Suprapubic skin (tissue), 4 donors: ENCODE results near the gene DIAPH2. TPM values are rescaled to one million over a fixed set of nuclear protein-coding genes. Genes with fewer than 3 reads are reported as not detected.

ENCODE experiments used
- DNase-seq, 2 donors: peaks; one replicate each; pipeline ENCODE4 v3.0.0-alpha.2; 2019; ENCODE audit warnings: low spot score in 2 of 2
- H3K27ac ChIP-seq: fragments of 200-600 bp; sonication (generic); one replicate; pipeline ENCODE4 v1.5.1; 2019
- H3K27me3 ChIP-seq: fragments of 200-600 bp; sonication (generic); one replicate; pipeline ENCODE4 v1.5.1; 2019
- H3K36me3 ChIP-seq: fragments of 200-600 bp; sonication (generic); one replicate; pipeline ENCODE4 v1.5.1; 2019
- H3K4me1 ChIP-seq: fragments of 200-600 bp; sonication (generic); one replicate; pipeline ENCODE4 v1.5.1; 2019
- H3K4me3 ChIP-seq: fragments of 200-600 bp; sonication (generic); one replicate; pipeline ENCODE4 v1.5.1; 2019; ENCODE audit warnings: mild to moderate bottlenecking
- H3K9me3 ChIP-seq: fragments of 200-600 bp; sonication (generic); one replicate; pipeline ENCODE4 v1.5.1; 2019
- EP300 ChIP-seq: sonication (generic); formaldehyde crosslinking; IDR thresholded peaks from one replicate; pipeline ENCODE4 v1.6.1; 2017; ENCODE audit warnings: antibody characterized with exemption
- POLR2A ChIP-seq, 2 donors: fragments of 450-650 bp; IDR thresholded peaks; one replicate each; pipeline ENCODE4 v1.6.1; 2017; ENCODE audit warnings: antibody characterized with exemption in 2 of 2, mild to moderate bottlenecking in 2 of 2, moderate library complexity in 2 of 2
- POLR2AphosphoS5 ChIP-seq, 3 donors: sonication (generic); formaldehyde crosslinking; IDR thresholded peaks; one replicate each; pipeline ENCODE4 v1.6.1; 2017; ENCODE audit warnings: antibody characterized with exemption in 3 of 3
- WGBS: methylation state at CpG from one replicate; pipeline ENCODE4 v1.1.5; 2018; 5-methylcytosine and 5-hydroxymethylcytosine counted together
- total RNA-seq, 4 donors: library from RNA; depleted of rRNA; stranded (reverse); fragments of >200 nt; gene quantifications; one replicate each; pipeline ENCODE4 v1.1.0, GENCODE V29; 2016
- TF ChIP-seq, protein P1 (sequence below), 2 donors: fragments of 200-600 bp in 1 of 2; fragments of 450-650 bp in 1 of 2; sonication (generic) in 1 of 2; IDR thresholded peaks; one replicate each; pipeline ENCODE4 v1.5.1; 2016 to 2019; ENCODE audit warnings: antibody characterized with exemption in 2 of 2, mild to moderate bottlenecking in 1 of 2, moderate library complexity in 1 of 2

DIAPH2 gene
- total RNA-seq, 4 donors from 2014 or later, result 17.5 to 38.7 (median 18.6) TPM

DNA sequence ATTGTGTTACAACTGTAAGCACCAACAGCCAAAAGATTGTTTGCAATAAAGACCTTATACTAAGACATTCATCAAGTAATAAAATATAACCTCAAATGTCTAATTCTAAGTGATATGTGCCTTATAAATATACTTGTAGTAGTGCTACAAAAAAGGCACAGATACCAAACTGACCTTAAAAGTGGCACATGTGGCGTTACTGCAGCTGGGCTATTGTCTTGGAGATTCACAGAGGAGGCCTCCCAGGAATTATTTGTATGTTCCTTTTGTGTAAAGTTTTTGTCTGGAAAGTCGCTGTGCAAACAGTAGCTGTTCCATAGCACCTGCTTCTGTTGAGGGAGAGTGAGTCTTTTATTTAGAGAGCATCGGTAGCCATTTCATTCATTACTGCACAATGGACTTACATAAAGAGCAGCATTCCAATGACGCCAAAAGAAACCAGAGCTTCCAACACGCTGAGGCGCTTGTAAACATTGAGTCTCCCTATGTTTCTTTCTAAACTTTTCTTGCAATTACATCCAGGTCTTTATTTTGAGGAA lies 342.8 kb downstream of the DIAPH2 start:
- TF ChIP-seq POLR2A (IDR thresholded peaks at IDR 0.05), result no peak
- TF ChIP-seq EP300, result no peak
- no peak for TF ChIP-seq POLR2AphosphoS5 (IDR thresholded peaks at IDR 0.05)
- TF ChIP-seq, protein P1, sequence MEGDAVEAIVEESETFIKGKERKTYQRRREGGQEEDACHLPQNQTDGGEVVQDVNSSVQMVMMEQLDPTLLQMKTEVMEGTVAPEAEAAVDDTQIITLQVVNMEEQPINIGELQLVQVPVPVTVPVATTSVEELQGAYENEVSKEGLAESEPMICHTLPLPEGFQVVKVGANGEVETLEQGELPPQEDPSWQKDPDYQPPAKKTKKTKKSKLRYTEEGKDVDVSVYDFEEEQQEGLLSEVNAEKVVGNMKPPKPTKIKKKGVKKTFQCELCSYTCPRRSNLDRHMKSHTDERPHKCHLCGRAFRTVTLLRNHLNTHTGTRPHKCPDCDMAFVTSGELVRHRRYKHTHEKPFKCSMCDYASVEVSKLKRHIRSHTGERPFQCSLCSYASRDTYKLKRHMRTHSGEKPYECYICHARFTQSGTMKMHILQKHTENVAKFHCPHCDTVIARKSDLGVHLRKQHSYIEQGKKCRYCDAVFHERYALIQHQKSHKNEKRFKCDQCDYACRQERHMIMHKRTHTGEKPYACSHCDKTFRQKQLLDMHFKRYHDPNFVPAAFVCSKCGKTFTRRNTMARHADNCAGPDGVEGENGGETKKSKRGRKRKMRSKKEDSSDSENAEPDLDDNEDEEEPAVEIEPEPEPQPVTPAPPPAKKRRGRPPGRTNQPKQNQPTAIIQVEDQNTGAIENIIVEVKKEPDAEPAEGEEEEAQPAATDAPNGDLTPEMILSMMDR (IDR thresholded peaks at IDR 0.05), result no peak
- no peak overlapping the region for H3K4me3 ChIP-seq
- H3K36me3 ChIP-seq, result no peaks in the 10 kb centered on the region
- no peak for DNase-seq
- no peaks in the 10 kb centered on the region for H3K9me3 ChIP-seq
- no peak overlapping the region for H3K27ac ChIP-seq
- H3K4me1 ChIP-seq, result no peaks in the 10 kb centered on the region
- H3K27me3 ChIP-seq, result no peaks in the 10 kb centered on the region
- 57% methylated on average over 6 of the region's 6 CpGs for WGBS

DNA sequence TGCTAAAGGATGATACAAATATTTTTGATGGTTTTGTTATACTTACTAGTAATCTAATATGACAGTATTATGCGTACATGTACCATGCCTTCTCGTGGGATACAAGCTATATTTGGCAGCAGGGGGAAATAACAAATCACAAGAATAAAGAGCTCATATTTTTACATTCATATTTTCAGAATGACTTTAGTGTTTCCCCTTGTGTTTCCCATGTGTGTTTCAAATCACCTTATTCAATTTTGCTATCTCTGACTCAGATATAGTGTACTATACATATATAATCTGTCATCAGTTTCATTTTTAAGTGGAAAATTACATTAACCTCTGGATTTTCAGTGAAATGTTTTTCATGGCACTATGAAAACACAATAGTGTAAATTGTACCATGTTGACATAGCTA lies 345.8 kb downstream of the DIAPH2 start:
- WGBS, result 68% methylated on average over 2 of the region's 2 CpGs
- no peak for TF ChIP-seq POLR2AphosphoS5 (IDR thresholded peaks at IDR 0.05)
- TF ChIP-seq EP300, result no peak
- TF ChIP-seq POLR2A (IDR thresholded peaks at IDR 0.05), result no peak
- TF ChIP-seq, protein P1 (IDR thresholded peaks at IDR 0.05), result no peak

DNA sequence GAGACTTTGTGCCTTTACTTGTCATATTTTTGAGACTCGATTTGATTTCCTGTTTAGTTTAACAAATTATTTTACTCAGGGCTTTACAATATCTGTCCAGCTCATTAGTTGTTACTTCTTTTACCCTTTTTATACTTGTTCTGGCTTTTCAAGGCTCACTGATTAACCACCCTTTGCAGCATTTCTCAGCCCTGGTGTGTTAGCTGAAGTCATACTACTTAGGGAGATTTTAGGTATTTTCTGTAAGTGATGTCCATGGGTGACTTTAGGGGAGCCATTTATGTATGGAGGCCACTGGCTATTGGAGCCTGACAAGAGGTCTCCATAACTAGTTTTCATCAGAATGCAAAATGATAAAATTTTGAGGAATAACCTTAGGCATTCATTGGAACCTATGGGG lies 346.3 kb downstream of the DIAPH2 start:
- Histone ChIP-seq H3K9me3 (no peaks in the 10 kb centered on the region), H3K27me3 (no peaks in the 10 kb centered on the region), H3K4me1 (no peaks in the 10 kb centered on the region), H3K4me3 (no peak overlapping the region), H3K36me3 (no peaks in the 10 kb centered on the region), H3K27ac (no peak overlapping the region)
- TF ChIP-seq POLR2A (IDR thresholded peaks at IDR 0.05) (no peak), POLR2AphosphoS5 (IDR thresholded peaks at IDR 0.05) (no peak), EP300 (no peak)
- TF ChIP-seq, protein P1 (IDR thresholded peaks at IDR 0.05), result no peak
- 72% methylated on average over 1 of the region's 1 CpG for WGBS
- DNase-seq, result no peak

More for the DNA sequence above, 345.8 kb downstream of the DIAPH2 start:
- H3K27me3 ChIP-seq, result no peaks in the 10 kb centered on the region
- no peak overlapping the region for H3K27ac ChIP-seq
- DNase-seq, result no peak
- H3K4me3 ChIP-seq, result no peak overlapping the region
- no peaks in the 10 kb centered on the region for H3K4me1 ChIP-seq
- no peaks in the 10 kb centered on the region for H3K36me3 ChIP-seq
- no peaks in the 10 kb centered on the region for H3K9me3 ChIP-seq

DNA sequence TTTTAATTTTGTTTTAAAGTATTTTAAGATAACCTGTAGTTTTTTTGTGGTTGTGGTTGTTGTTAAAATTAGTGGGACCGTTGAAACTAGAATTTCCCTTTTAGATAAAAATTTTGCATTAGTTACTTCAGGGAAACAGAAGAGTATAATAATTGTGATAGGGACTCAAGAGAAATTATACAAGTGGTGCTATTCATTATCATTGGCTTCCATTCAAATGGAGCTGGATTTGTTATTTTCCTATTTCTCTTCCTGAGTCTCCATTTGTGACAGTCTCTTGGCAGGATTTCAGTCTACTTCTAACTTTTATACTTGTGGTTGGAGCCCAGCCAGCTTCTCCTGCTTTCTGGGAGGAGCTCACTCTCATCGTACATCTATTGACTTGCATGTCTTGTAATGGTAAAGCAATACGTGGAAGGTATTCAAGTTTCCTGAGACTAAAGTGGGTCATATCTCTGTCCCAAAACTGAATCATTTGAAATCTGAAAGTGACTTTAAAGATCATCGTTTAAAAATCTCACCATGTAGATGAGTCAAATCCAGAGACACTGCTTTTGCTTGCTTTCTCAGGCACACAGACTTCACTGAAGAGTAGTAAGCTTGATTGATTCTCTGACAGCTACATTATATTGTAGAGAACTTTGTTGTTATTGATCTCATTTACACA lies 354.9 kb downstream of the DIAPH2 start:
- no peak for TF ChIP-seq POLR2AphosphoS5 (IDR thresholded peaks at IDR 0.05)
- TF ChIP-seq POLR2A (IDR thresholded peaks at IDR 0.05), result no peak
- no peak for TF ChIP-seq EP300
- TF ChIP-seq, protein P1 (IDR thresholded peaks at IDR 0.05), result no peak
- Histone ChIP-seq H3K4me3 (no peak overlapping the region), H3K36me3 (no peaks in the 10 kb centered on the region), H3K4me1 (peaks cover 2% of the 10 kb centered on the region), H3K27me3 (no peaks in the 10 kb centered on the region), H3K9me3 (no peaks in the 10 kb centered on the region), H3K27ac (no peak overlapping the region)
- no peak for DNase-seq
- 34% methylated on average over 4 of the region's 4 CpGs for WGBS

GRCh38 chrX:97045470-97045869 lies 360.8 kb downstream of the DIAPH2 start:
- no peaks in the 10 kb centered on the region for H3K4me1 ChIP-seq
- WGBS, result 94% methylated on average over 1 of the region's 1 CpG
- H3K36me3 ChIP-seq, result no peaks in the 10 kb centered on the region
- TF ChIP-seq POLR2A (IDR thresholded peaks at IDR 0.05) (no peak), EP300 (no peak), POLR2AphosphoS5 (IDR thresholded peaks at IDR 0.05) (no peak)
- TF ChIP-seq, protein P1 (IDR thresholded peaks at IDR 0.05), result no peak
- no peaks in the 10 kb centered on the region for H3K9me3 ChIP-seq
- no peak overlapping the region for H3K4me3 ChIP-seq
- DNase-seq, result no peak
- no peaks in the 10 kb centered on the region for H3K27me3 ChIP-seq
- H3K27ac ChIP-seq, result no peak overlapping the region
